CD4-positive, alpha-beta T cell (primary cell): Measurements from ENCODE around the gene MIAT. TPM values are rescaled to one million over a fixed set of nuclear protein-coding genes. Genes with fewer than 3 reads are reported as not detected.

Experiments
- ATAC-seq: fragments of 200-7000 bp; cut with Tn5 transposase; one replicate; pipeline ENCODE4 v1.10.0; 2022; ENCODE audit warnings: mild to moderate bottlenecking; ENCODE audit not compliant: poor library complexity
- CTCF ChIA-PET: fragments of 350-600 bp; sonication (Branson Sonifier 250); formaldehyde crosslinking; loops from one replicate; lab custom pipeline; 2021; ENCODE audit warnings: antibody characterized with exemption, inconsistent platforms; lab: Charles Lee
- POLR2A ChIA-PET: fragments of 350-600 bp; sonication (Branson Sonifier 250); formaldehyde crosslinking; loops from one replicate; lab custom pipeline; 2021; ENCODE audit warnings: antibody characterized with exemption, inconsistent platforms; lab: Charles Lee
- DNase-seq, 14 experiments: peaks; one replicate each; pipeline ENCODE4 v3.0.0-alpha.2; 2013 to 2020; ENCODE audit warnings: mixed read lengths in 2 of 14
- H3K27ac ChIP-seq, 2 donors: one replicate each; pipeline versions ENCODE4 v1.5.1 to v1.7.0; 2013; ENCODE audit warnings: low read length in 2 of 2, low read depth in 1 of 2, mild to moderate bottlenecking in 1 of 2
- H3K27me3 ChIP-seq, 2 experiments: 1 replicate in 1 of 2; 2 replicates in 1 of 2; pipeline versions ENCODE4 v1.6.1 to v1.7.0; 2013; ENCODE audit warnings: low read length in 2 of 2, control low read depth in 1 of 2, mild to moderate bottlenecking in 1 of 2, moderate library complexity in 1 of 2; ENCODE audit not compliant: insufficient read depth in 2 of 2, control insufficient read depth in 1 of 2
- H3K36me3 ChIP-seq: one replicate; pipeline ENCODE4 v1.6.1; 2013; ENCODE audit warnings: low read length, control low read depth; ENCODE audit not compliant: insufficient read depth
- H3K4me1 ChIP-seq: one replicate; pipeline ENCODE4 v1.6.1; 2013; ENCODE audit warnings: low read length, control low read depth; ENCODE audit not compliant: insufficient read depth
- H3K4me3 ChIP-seq: one replicate; pipeline ENCODE4 v1.5.1; 2013; ENCODE audit warnings: mild to moderate bottlenecking, low read length, moderate library complexity
- H3K9me3 ChIP-seq, 2 experiments: 1 replicate in 1 of 2; 2 replicates in 1 of 2; pipeline versions ENCODE4 v1.6.1 to v1.7.0; 2013; ENCODE audit warnings: low read length in 2 of 2, mild to moderate bottlenecking in 2 of 2, control low read depth in 1 of 2, moderate library complexity in 1 of 2; ENCODE audit not compliant: control insufficient read depth in 1 of 2, insufficient read depth in 1 of 2
- H3K27ac Mint-ChIP-seq: one replicate; pipeline ENCODE4 v1.8.0; 2020; ENCODE audit warnings: mixed read lengths
- H3K27me3 Mint-ChIP-seq: one replicate; pipeline ENCODE4 v1.8.0; 2021; ENCODE audit warnings: mixed read lengths
- H3K36me3 Mint-ChIP-seq: one replicate; pipeline ENCODE4 v1.8.0; 2021; ENCODE audit warnings: low read depth, mixed read lengths
- H3K4me1 Mint-ChIP-seq: one replicate; pipeline ENCODE4 v1.8.0; 2021; ENCODE audit warnings: low read depth, mixed read lengths
- H3K4me3 Mint-ChIP-seq: one replicate; pipeline ENCODE4 v1.8.0; 2020; ENCODE audit warnings: mild to moderate bottlenecking, mixed read lengths
- H3K9me3 Mint-ChIP-seq: one replicate; pipeline ENCODE4 v1.8.0; 2020; ENCODE audit warnings: mixed read lengths
- intact Hi-C, 2 experiments: fragments of 100-400 bp; cut with DNase I in 1 of 2; cut with micrococcal nuclease in 1 of 2; formaldehyde crosslinking; loops; one replicate each; pipeline versions ENCODE4 v1.15.1 to v1.9.0; 2023 to 2025; cut with DNase I, micrococcal nuclease
- total RNA-seq, 174 experiments: library from RNA in 2 of 174; stranded (reverse) in 2 of 174; gene quantifications; one replicate each; pipeline ENCODE4 v1.2.3 and lab custom pipeline; 2021 to 2026
- TF ChIP-seq, protein P1 (sequence below): fragments of 200-600 bp; IDR thresholded peaks from one replicate; pipeline ENCODE4 v1.8.0; 2022; ENCODE audit warnings: antibody characterized with exemption, mild to moderate bottlenecking

MIAT gene
- total RNA-seq, 2 experiments from 2014 or later: 26.8 to 27.2 TPM

GRCh38 chr22:26713823-26714449 is 56.5 kb downstream of the MIAT start:
- CTCF ChIA-PET: no interaction called here
- no peak for ATAC-seq
- Histone ChIP-seq H3K36me3 (peaks cover 70% of the 10 kb centered on the region), H3K4me1 (peaks cover 2% of the 10 kb centered on the region), H3K9me3 (no peaks in the 10 kb centered on the region), H3K27ac (no peak overlapping the region), H3K4me3 (no peak overlapping the region), H3K27me3 (no peaks in the 10 kb centered on the region)
- intact Hi-C loops: no loop called here
- POLR2A ChIA-PET: no interaction called here
- no peaks in the 10 kb centered on the region for H3K27me3 Mint-ChIP-seq
- no peak overlapping the region for H3K4me3 Mint-ChIP-seq
- DNase-seq: no peak
- H3K27ac Mint-ChIP-seq: no peak overlapping the region
- TF ChIP-seq, protein P1, sequence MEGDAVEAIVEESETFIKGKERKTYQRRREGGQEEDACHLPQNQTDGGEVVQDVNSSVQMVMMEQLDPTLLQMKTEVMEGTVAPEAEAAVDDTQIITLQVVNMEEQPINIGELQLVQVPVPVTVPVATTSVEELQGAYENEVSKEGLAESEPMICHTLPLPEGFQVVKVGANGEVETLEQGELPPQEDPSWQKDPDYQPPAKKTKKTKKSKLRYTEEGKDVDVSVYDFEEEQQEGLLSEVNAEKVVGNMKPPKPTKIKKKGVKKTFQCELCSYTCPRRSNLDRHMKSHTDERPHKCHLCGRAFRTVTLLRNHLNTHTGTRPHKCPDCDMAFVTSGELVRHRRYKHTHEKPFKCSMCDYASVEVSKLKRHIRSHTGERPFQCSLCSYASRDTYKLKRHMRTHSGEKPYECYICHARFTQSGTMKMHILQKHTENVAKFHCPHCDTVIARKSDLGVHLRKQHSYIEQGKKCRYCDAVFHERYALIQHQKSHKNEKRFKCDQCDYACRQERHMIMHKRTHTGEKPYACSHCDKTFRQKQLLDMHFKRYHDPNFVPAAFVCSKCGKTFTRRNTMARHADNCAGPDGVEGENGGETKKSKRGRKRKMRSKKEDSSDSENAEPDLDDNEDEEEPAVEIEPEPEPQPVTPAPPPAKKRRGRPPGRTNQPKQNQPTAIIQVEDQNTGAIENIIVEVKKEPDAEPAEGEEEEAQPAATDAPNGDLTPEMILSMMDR: no peak
- peaks cover 23% of the 10 kb centered on the region for H3K4me1 Mint-ChIP-seq
- H3K9me3 Mint-ChIP-seq: no peaks in the 10 kb centered on the region
- H3K36me3 Mint-ChIP-seq: peaks cover 93% of the 10 kb centered on the region

DNA sequence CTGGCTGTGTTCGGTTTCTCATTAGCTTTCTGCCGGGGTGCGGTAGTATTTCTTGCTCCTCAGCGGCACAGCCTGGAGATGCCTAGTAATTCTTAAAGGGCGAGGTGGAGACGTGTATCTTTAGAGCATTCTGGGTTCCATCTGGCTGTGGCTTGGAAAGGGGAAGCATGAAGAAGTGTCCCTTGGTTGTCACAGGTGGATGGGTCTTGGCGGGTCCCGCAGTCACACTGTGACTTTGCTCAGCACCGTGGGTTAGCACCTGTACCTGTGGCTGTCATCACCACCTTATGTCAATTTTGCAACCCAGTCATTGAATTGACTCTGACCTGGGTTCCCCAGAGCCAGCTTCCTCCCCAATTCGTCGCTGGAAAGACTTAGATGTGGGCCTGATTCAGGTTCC is 57.6 kb downstream of the MIAT start:
- Mint-ChIP-seq H3K27ac (no peak overlapping the region), H3K4me1 (peaks cover 17% of the 10 kb centered on the region), H3K27me3 (no peaks in the 10 kb centered on the region), H3K4me3 (no peak overlapping the region), H3K36me3 (peaks cover 97% of the 10 kb centered on the region), H3K9me3 (no peaks in the 10 kb centered on the region)
- Histone ChIP-seq H3K4me1 (peaks cover 2% of the 10 kb centered on the region), H3K27ac (no peak overlapping the region), H3K4me3 (no peak overlapping the region), H3K27me3 (no peaks in the 10 kb centered on the region), H3K36me3 (peaks cover 70% of the 10 kb centered on the region), H3K9me3 (no peaks in the 10 kb centered on the region)
- ChIA-PET CTCF (no interaction called here), POLR2A (no interaction called here)
- intact Hi-C loops: no loop called here
- ATAC-seq (no peak), DNase-seq (no peak)
- TF ChIP-seq, protein P1: no peak

DNA sequence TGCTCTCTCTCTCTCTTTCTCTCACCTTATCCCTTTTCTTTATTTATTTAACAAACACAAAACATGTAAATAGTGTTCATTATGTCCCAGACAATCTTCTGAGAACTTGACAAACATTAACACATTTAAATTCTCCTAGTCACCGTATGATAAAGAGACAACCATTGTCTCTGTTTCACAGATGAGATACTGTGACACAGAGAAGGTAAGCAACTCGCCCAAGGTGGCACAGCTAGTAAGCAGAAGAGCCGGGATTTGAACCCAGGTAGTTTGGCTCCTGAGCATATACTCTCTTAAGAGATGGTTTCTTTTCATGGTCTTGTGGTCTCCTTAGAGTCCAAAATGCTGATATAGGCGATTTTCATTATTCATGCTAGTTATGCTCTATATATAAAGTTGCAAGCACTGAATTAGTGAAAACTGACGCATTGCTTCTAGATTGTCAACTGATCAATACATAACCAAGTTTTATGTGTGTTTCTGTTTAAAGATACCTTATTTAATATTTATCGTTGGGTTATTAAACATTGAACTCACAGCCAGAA is 58.1 kb downstream of the MIAT start:
- POLR2A ChIA-PET: no interaction called here
- Histone ChIP-seq H3K9me3 (no peaks in the 10 kb centered on the region), H3K36me3 (peaks cover 69% of the 10 kb centered on the region), H3K27me3 (no peaks in the 10 kb centered on the region), H3K4me1 (no peaks in the 10 kb centered on the region), H3K27ac (no peak overlapping the region), H3K4me3 (no peak overlapping the region)
- no peak for DNase-seq
- H3K4me3 Mint-ChIP-seq: no peak overlapping the region
- peaks cover 97% of the 10 kb centered on the region for H3K36me3 Mint-ChIP-seq
- ATAC-seq: no peak
- CTCF ChIA-PET: no interaction called here
- intact Hi-C loops: no loop called here
- peaks cover 14% of the 10 kb centered on the region for H3K4me1 Mint-ChIP-seq
- no peaks in the 10 kb centered on the region for H3K27me3 Mint-ChIP-seq
- TF ChIP-seq, protein P1: no peak
- no peak overlapping the region for H3K27ac Mint-ChIP-seq
- H3K9me3 Mint-ChIP-seq: no peaks in the 10 kb centered on the region
